Right lobe of liver (tissue), 6 donors: ENCODE data around the gene SOX30. TPM values are rescaled to one million over a fixed set of nuclear protein-coding genes. Genes with fewer than 3 reads are reported as not detected.
"Not testable (repeated sequence)": the region's sequence is repeated elsewhere in the genome, so short reads cannot be mapped to it uniquely, and the experiment has no call there.

Source experiments
- ATAC-seq, 4 donors: fragments of 200-7000 bp; cut with Tn5 transposase; one replicate each; pipeline ENCODE4 v1.9.1; 2020; ENCODE audit warnings: mild to moderate bottlenecking in 4 of 4, moderate library complexity in 4 of 4
- DNase-seq, 3 donors: peaks; one replicate each; pipeline ENCODE4 v3.0.0-alpha.2; 2020
- H3K27ac ChIP-seq, 3 donors: fragments of 200-600 bp; one replicate each; pipeline ENCODE4 v1.8.0; 2022
- H3K27me3 ChIP-seq, 2 donors: fragments of 200-600 bp; one replicate each; pipeline ENCODE4 v1.8.0; 2022
- H3K36me3 ChIP-seq, 4 donors: fragments of 200-600 bp; sonication (generic) in 1 of 4; one replicate each; pipeline versions ENCODE4 v1.5.1 to v1.8.0; 2017 to 2022; ENCODE audit warnings: control low read depth in 1 of 4
- H3K4me1 ChIP-seq, 4 donors: fragments of 200-600 bp; sonication (generic) in 1 of 4; one replicate each; pipeline versions ENCODE4 v1.5.1 to v1.8.0; 2017 to 2022; ENCODE audit warnings: control low read depth in 1 of 4
- H3K4me3 ChIP-seq, 3 donors: fragments of 200-600 bp; one replicate each; pipeline ENCODE4 v1.8.0; 2022
- H3K9me3 ChIP-seq, 4 donors: fragments of 200-600 bp; sonication (generic) in 1 of 4; one replicate each; pipeline versions ENCODE4 v1.5.1 to v1.8.0; 2017 to 2022; ENCODE audit warnings: control low read depth in 1 of 4
- CTCF ChIP-seq, 4 donors: fragments of 200-600 bp in 3 of 4; fragments of 450-650 bp in 1 of 4; IDR thresholded peaks; one replicate each; pipeline versions ENCODE4 v1.5.1 to v1.8.0; 2016 to 2022; ENCODE audit warnings: antibody characterized with exemption in 4 of 4, mild to moderate bottlenecking in 2 of 4
- POLR2A ChIP-seq: fragments of 450-650 bp; IDR thresholded peaks from one replicate; pipeline ENCODE4 v1.6.1; 2017; ENCODE audit warnings: antibody characterized with exemption, mild to moderate bottlenecking
- WGBS: methylation state at CpG from one replicate; pipeline ENCODE4 v1.1.6; 2018; ENCODE audit warnings: low coverage, low lambda C conversion rate; ENCODE audit not compliant: insufficient coverage; ENCODE audit errors: missing lambda C conversion rate; 5-methylcytosine and 5-hydroxymethylcytosine counted together
- intact Hi-C, 2 donors: fragments of 100-400 bp; cut with DNase I; formaldehyde crosslinking; loops; one replicate each; pipeline versions ENCODE4 v1.11.2 to v1.14.1; 2022
- long read RNA-seq: library from polyadenylated mRNA; unstranded; transcript quantifications from one replicate; pipeline ENCODE4 v2.0.0, GENCODE V29; 2019
- total RNA-seq, 6 experiments: library from RNA; depleted of rRNA in 2 of 6; stranded (reverse); fragments of >200 nt in 2 of 6; fragmentation: NEBNext Ultra II Directional in 3 of 6; extraction: Animal tissue kit (Norgen Biotek cat#: 25700) in 3 of 6; gene quantifications; one replicate each; pipeline versions ENCODE4 v1.1.0 to v1.2.4, GENCODE V29; 2016 to 2023
- donor health status: DM: no; HTN: yes; CAD: no.
- donor health status: DM: no; HTN: no; CAD: no.
- donor health status: DM: no; HTN: no; CAD: no.
- donor health status: DM: no; HTN: yes; CAD: no.
- donor health status: DM: no; HTN: yes; CAD: no.

SOX30 gene
- under 1 TPM in 2 of 6 experiments, not detected in 4; 0.07 to 0.12 TPM for total RNA-seq
- long read RNA-seq: 0 reads

DNA sequence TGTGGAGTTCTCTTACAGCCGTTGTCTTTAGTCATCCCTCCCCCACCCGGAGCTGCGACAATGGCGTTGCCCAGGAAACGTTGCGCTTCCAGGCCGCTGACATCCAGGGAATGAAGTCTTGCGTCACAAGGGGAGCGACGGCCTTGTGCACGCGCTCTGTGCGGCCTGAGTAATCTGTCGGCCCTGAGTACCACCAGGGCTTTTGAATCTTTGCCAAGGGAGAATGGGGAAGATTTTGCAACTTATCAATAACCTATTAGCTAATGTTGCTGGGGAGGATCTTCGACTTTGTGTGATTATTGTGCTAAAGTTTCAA, at the start of gene SOX30:
Gene SOX30 (minus strand): TSS at position 62 of the 316 bp plus-strand sequence. CDS start 360 bp downstream, outside the sequence.
- H3K9me3 ChIP-seq: peaks cover 0 to 2% (median 0%) of the 10 kb centered on the region in 4 donors
- no peaks in the 10 kb centered on the region for H3K4me1 ChIP-seq
- no peak for TF ChIP-seq POLR2A
- TF ChIP-seq CTCF (IDR thresholded peaks at IDR 0.05): no peak
- H3K27ac ChIP-seq: no peak within 1 kb of the TSS
- DNase-seq (no peak), ATAC-seq (no peak)
- no peaks in the 10 kb centered on the region for H3K36me3 ChIP-seq
- no peaks in the 10 kb centered on the region for H3K27me3 ChIP-seq
- intact Hi-C loops: no loop called here
- 81% methylated on average over 14 of the region's 15 CpGs for WGBS
- peak within 1 kb of the TSS; percentile 16 to 49 (median 29) for H3K4me3 ChIP-seq

DNA sequence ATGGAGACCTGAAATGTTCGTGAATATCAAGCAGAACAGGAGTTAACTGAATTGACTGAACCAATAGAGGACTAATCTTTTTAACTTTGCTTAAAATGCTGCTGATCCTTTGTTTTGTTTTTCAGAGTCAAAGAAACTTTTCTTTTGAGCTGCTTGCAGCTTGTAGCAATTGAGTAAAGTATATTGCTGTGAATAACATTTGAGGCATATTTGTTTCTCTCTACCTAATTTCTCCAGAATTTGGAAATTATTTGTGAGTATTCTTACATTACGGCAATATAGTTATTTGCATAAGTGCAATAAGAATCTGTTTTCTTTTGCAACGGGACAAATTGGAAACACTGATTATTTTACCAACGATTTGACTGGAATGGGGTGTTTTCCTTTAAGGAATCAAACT, 46.4 kb upstream of the SOX30 start:
- WGBS: 42% methylated on average over 4 of the region's 4 CpGs
- H3K36me3 ChIP-seq, H3K9me3 ChIP-seq, H3K4me1 ChIP-seq, intact Hi-C loops, H3K4me3 ChIP-seq, ATAC-seq, H3K27me3 ChIP-seq, DNase-seq, H3K27ac ChIP-seq: not testable (repeated sequence)

DNA sequence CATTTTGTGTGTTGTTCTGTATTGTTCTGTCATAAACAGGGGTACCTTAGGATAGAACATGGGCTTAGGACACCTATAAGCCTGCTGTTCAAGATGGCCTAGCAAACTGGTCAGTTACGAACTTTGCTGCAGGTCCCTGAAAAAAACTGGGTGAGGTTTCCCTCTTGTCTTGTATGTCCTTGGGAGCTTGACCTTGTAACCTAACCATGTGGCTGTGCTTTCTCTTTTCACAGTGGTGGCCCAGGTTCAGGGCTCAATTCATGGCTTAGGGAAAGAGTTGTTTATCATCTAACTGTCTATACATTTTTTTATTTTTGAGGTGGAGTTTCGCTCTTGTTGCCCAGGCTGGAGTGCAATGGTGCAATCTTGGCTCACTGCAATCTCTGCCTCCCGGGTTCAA, 43.9 kb upstream of the SOX30 start:
- intact Hi-C loops, H3K4me3 ChIP-seq, H3K27me3 ChIP-seq, H3K9me3 ChIP-seq, H3K36me3 ChIP-seq, H3K4me1 ChIP-seq, DNase-seq, ATAC-seq, H3K27ac ChIP-seq: not testable (repeated sequence)
- 96% methylated on average over 3 of the region's 3 CpGs for WGBS

GRCh38 chr5:157693816-157694215, 41.6 kb upstream of the SOX30 start:
- no CpG with 5 or more reads among the region's 25 CpGs for WGBS
- H3K27ac ChIP-seq, H3K4me1 ChIP-seq, H3K27me3 ChIP-seq, DNase-seq, intact Hi-C loops, ATAC-seq, H3K36me3 ChIP-seq, H3K9me3 ChIP-seq, H3K4me3 ChIP-seq: not testable (repeated sequence)

DNA sequence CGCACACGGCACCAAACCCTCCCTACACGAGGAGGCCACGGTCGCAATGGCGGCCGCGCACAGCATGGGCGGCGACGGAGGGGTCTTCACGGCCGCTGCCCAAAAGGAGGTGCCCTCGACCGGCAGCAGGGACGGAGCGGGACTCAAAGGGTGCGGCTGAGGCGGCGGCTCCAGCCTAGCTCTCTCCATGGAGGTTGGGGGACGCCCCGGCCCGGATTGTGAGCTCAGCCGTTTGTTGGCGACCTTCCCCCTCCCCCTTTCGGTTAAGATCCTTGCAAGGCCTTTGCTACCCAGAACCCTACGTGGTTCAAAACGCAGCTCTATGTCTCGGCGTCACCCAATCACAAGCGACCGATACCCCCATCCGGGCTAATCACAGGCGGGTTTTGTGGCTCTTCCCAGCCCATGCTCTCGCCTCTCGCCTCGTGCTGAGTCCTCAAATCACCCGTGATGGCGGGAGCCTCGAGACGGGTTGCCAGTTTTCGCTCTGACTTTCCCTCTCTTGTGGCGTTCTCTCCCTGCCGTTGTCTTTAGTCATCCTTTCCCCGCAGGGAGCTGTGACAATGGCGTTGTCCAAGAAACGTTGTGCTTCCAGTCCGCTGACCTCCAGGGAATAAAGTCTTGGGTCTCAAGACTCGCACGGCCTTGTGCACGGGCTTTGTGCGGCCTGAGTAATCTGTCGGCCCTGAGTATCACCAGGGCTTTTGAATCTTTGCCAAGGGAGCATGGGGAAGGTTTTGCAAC, 38.6 kb upstream of the SOX30 start:
- 86% methylated on average over 16 of the region's 53 CpGs for WGBS
- Histone ChIP-seq H3K4me1 (no peaks in the 10 kb centered on the region), H3K9me3 (no peaks in the 10 kb centered on the region), H3K27me3 (no peaks in the 10 kb centered on the region), H3K36me3 (no peaks in the 10 kb centered on the region), H3K27ac (no peak overlapping the region), H3K4me3 (no peak overlapping the region)
- TF ChIP-seq CTCF (IDR thresholded peaks at IDR 0.05) (no peak), POLR2A (no peak)
- no peak for DNase-seq
- peak in 1 of 4 donors; percentile 16 for ATAC-seq
- intact Hi-C loops: no loop called here

DNA sequence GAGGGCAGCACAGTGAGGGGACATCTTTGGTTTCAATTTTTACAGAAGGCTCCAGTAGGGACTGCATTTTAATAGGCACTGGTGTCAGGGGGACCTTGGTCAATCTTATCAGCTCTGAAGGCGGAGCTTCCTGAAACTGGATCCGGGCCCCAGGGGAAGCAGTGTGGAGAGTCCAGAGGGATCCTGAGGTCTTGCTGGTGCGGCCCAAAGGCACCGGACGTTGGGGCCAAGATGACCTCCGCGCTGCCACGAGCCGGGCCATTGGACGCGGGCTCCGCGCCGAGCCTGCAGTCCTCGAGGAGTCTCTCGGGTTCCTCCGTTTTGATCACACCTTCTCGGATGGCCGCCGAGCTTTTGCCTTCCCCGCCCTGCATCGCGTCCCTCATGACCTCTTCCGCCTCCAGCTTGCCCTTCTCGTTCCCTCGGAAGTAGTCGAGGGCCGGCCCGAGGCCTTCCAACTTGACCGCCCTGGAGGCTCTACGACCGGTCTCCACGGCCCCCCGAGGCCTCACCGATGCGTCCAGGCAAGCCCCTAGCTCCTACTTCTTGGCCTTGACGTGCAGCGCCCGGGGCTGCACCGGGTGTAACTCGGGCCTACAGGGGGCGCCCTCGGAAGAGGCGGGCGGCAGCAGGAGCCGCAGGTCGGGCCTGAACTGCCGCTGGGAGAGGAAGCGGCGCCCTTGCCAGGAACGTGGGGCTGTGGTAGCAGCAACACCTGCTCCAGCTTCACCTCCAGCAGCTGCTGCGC, 37.9 kb upstream of the SOX30 start:
- WGBS: 45% methylated on average over 10 of the region's 52 CpGs
- Histone ChIP-seq H3K9me3 (no peaks in the 10 kb centered on the region), H3K4me3 (no peak overlapping the region), H3K27ac (no peak overlapping the region), H3K4me1 (no peaks in the 10 kb centered on the region), H3K27me3 (no peaks in the 10 kb centered on the region), H3K36me3 (no peaks in the 10 kb centered on the region)
- peak in 1 of 4 donors; percentile 33 for ATAC-seq
- TF ChIP-seq CTCF (IDR thresholded peaks at IDR 0.05) (peak in 1 of 4 donors; percentile 5), POLR2A (no peak)
- peak in 1 of 3 donors; percentile 9 for DNase-seq
- intact Hi-C loops: no loop called here
